ENCODE results near the gene C3orf70.

Gene C3orf70

DNA sequence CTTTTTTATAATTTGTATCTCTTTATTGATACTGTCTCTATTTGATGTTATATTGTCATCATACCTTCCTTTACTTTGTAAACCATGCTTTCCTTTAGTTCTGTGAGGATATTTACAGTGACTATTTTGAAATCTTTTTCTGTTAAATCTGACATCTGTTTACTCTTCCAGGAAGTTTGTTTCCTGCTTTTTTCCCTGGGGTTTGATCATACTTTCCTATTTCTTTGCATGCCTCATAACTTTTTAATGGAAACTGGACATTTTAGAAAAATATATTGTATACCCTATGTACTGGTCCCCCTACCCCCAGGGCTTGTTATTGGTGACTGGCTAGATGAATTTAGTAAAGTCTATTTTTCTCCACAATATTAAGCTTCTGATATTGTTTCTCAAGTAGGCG lies 115.1 kb downstream of the C3orf70 start:
- CTCF ChIA-PET: interaction anchor here (1.0 kb wide), 1 partner anchor 33 kb away, joined by 3 read pairs; no protein-coding TSS in a partner anchor
- DNase-seq (ENCODE audit: low read depth, low spot score): no peak
- TF ChIP-seq, protein P1, sequence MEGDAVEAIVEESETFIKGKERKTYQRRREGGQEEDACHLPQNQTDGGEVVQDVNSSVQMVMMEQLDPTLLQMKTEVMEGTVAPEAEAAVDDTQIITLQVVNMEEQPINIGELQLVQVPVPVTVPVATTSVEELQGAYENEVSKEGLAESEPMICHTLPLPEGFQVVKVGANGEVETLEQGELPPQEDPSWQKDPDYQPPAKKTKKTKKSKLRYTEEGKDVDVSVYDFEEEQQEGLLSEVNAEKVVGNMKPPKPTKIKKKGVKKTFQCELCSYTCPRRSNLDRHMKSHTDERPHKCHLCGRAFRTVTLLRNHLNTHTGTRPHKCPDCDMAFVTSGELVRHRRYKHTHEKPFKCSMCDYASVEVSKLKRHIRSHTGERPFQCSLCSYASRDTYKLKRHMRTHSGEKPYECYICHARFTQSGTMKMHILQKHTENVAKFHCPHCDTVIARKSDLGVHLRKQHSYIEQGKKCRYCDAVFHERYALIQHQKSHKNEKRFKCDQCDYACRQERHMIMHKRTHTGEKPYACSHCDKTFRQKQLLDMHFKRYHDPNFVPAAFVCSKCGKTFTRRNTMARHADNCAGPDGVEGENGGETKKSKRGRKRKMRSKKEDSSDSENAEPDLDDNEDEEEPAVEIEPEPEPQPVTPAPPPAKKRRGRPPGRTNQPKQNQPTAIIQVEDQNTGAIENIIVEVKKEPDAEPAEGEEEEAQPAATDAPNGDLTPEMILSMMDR (IDR thresholded peaks at IDR 0.05; ENCODE audit: insufficient read depth, low read length, missing control alignments): no peak
- POLR2A ChIA-PET: no interaction called here
- no peak overlapping the region for H3K4me3 ChIP-seq (ENCODE audit: low read depth, low read length)

DNA sequence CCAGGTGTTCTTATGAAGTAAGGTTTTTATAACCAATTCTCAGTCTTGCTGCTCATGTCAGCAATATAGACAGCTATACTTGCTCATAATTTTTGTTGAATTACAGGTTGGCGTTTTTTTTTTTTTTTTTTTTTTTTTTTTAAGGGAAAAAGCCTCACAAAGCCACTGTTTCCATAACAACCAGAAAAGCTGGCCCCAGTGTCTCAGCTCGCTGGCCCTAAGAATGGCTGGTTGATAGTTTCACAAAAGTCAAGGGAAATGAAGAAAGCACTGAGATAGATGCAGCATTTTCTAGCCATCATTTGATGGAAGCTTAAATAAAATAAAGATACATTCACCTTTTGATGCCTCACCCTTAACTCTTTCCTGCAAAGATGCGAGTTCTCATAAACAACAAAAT lies 121.9 kb downstream of the C3orf70 start:
- H3K4me3 ChIP-seq (ENCODE audit: low read depth, low read length): no peak overlapping the region
- POLR2A ChIA-PET: no interaction called here
- DNase-seq (ENCODE audit: low read depth, low spot score): no peak
- TF ChIP-seq, protein P1 (IDR thresholded peaks at IDR 0.05; ENCODE audit: insufficient read depth, low read length, missing control alignments): no peak
- CTCF ChIA-PET: no interaction called here

DNA sequence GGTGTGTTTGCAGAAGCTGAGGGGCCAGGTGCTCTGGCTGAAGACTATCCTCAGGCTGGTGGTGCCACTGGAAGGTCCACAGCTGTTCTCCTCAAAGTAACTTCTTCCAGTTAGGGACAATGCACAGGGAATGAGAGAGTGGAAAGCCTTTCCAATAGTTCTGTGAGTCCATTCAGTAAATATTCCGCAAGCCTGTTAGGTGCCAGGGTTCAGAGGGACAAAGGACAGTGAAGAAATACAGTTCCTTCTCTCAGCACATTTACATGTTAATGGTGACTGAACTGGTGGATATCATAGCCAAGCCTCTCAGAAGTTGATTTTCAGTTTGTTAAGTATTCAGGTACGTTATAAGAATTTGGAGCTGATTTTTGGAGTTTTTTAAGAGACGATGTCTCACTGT lies 122.5 kb downstream of the C3orf70 start:
- no peak overlapping the region for H3K4me3 ChIP-seq (ENCODE audit: low read depth, low read length)
- no peak for DNase-seq (ENCODE audit: low read depth, low spot score)
- POLR2A ChIA-PET: no interaction called here
- CTCF ChIA-PET: no interaction called here
- TF ChIP-seq, protein P1 (IDR thresholded peaks at IDR 0.05; ENCODE audit: insufficient read depth, low read length, missing control alignments): no peak

DNA sequence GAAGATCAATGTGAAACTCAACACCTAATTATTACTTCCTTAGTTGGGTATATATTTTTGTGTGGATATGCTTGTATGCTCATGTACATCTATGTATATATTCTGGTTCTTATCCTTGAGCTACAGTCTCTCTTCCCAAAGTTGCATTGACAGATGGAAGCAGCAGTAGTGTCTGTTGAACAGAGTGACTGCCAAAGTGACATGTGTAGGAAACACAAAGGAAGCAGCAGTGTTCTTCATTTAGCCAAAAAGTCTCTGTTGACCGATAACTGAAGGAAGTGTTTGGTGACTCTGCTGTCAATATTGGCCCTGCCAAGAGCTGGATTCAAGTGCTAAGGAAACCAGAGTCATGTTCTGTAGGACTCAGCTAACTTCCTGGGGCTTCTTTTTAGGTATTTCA lies 123.8 kb downstream of the C3orf70 start:
- H3K4me3 ChIP-seq (ENCODE audit: low read depth, low read length): no peak overlapping the region
- ChIA-PET CTCF (no interaction called here), POLR2A (no interaction called here)
- TF ChIP-seq, protein P1 (IDR thresholded peaks at IDR 0.05; ENCODE audit: insufficient read depth, low read length, missing control alignments): no peak
- DNase-seq (ENCODE audit: low read depth, low spot score): no peak

DNA sequence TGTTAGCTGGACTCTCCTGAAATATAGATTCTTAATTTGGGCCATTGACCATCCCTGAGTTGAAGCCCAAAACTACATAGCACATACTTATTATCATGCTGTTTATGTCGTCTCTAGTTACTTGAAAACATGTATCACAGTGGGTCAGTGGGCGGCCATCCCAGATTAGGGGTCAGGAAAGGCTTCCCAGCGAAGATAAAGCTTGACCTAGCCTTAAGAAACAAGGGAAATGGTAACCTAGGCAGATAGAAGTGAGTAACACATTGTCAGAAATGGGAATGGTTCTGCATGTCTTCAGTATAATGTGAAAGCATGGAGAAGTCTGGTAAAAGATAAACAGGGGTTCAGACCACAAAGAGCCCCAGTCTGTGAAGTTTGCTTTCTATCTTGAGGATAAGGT lies 124.7 kb downstream of the C3orf70 start:
- ChIA-PET POLR2A (no interaction called here), CTCF (no interaction called here)
- TF ChIP-seq, protein P1 (IDR thresholded peaks at IDR 0.05; ENCODE audit: insufficient read depth, low read length, missing control alignments): no peak
- no peak for DNase-seq (ENCODE audit: low read depth, low spot score)
- no peak overlapping the region for H3K4me3 ChIP-seq (ENCODE audit: low read depth, low read length)
